GM12865 (cell line): Measurements from ENCODE around the gene ZMYND10.

Source experiments
- DNase-seq: peaks from one replicate; pipeline ENCODE4 v3.0.0; 2010; ENCODE audit warnings: low read depth
- H3K4me3 ChIP-seq: 2 replicates; pipeline ENCODE4 v1.5.1; 2011; ENCODE audit warnings: mild to moderate bottlenecking, low read depth, low read length, control low read depth
- TF ChIP-seq, protein P1 (sequence below): IDR thresholded peaks from 2 replicates; pipeline ENCODE4 v1.5.1; 2011; ENCODE audit warnings: low read length, control low read depth, low read depth, inconsistent platforms; ENCODE audit not compliant: insufficient read depth; ENCODE audit errors: missing control alignments

ZMYND10 gene

DNA sequence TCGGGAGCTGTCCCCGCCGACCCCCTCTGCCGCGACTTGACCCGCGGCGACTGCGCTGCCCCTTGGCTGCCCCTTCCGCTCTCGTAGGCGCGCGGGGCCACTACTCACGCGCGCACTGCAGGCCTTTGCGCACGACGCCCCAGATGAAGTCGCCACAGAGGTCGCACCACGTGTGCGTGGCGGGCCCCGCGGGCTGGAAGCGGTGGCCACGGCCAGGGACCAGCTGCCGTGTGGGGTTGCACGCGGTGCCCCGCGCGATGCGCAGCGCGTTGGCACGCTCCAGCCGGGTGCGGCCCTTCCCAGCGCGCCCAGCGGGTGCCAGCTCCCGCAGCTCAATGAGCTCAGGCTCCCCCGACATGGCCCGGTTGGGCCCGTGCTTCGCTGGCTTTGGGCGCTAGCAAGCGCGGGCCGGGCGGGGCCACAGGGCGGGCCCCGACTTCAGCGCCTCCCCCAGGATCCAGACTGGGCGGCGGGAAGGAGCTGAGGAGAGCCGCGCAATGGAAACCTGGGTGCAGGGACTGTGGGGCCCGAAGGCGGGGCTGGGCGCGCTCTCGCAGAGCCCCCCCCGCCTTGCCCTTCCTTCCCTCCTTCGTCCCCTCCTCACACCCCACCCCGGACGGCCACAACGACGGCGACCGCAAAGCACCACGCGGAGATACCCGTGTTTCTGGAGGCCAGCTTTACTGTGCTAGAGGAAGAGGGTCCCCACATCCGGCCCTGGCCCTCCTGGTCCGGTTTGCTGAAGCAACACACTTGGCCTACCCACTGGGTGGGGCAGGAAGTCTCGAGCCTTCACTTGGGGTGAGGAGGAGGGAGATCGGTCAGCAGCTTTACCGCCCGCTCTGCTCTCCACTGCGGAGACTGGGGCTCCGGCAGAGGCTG lies 4.8 kb downstream of the ZMYND10 start, which contains the start of gene RASSF1:
Gene RASSF1 (minus strand): TSS at position 389 of the 882 bp plus-strand sequence. CDS start 31 bp downstream, at position 358.
- H3K4me3 ChIP-seq: peak within 1 kb of the TSS; percentile 96
- TF ChIP-seq, protein P1, sequence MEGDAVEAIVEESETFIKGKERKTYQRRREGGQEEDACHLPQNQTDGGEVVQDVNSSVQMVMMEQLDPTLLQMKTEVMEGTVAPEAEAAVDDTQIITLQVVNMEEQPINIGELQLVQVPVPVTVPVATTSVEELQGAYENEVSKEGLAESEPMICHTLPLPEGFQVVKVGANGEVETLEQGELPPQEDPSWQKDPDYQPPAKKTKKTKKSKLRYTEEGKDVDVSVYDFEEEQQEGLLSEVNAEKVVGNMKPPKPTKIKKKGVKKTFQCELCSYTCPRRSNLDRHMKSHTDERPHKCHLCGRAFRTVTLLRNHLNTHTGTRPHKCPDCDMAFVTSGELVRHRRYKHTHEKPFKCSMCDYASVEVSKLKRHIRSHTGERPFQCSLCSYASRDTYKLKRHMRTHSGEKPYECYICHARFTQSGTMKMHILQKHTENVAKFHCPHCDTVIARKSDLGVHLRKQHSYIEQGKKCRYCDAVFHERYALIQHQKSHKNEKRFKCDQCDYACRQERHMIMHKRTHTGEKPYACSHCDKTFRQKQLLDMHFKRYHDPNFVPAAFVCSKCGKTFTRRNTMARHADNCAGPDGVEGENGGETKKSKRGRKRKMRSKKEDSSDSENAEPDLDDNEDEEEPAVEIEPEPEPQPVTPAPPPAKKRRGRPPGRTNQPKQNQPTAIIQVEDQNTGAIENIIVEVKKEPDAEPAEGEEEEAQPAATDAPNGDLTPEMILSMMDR: no peak
- peak; percentile 92 for DNase-seq

DNA sequence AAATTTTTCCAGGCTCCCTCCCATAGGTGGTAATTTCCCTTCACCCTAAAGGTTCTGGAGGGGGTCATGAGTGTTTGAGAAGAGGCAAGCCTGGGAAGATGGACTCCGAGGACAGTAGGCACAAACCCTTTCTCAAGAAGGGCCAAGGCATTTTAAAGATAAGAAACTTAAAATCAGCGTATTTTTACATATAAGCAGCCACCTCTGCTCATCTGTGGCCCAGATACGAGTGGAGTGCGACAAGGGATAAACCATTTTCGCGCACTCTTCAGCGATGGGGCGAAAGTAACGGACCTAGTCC lies 5.4 kb downstream of the ZMYND10 start:
- TF ChIP-seq, protein P1: no peak
- peak overlapping the region; percentile 96 for H3K4me3 ChIP-seq
- no peak for DNase-seq

- H3K4me3 ChIP-seq: peak overlapping the region; percentile 96
- TF ChIP-seq, protein P1: no peak
These were observed 5.9 kb downstream of the ZMYND10 start for GRCh38 chr3:50339485-50340146.

GRCh38 chr3:50338965-50339364 lies 6.6 kb downstream of the ZMYND10 start:
- H3K4me3 ChIP-seq: peak overlapping the region; percentile 96
- DNase-seq: no peak
- TF ChIP-seq, protein P1: no peak

More at GRCh38 chr3:50339485-50340146, 5.9 kb downstream of the ZMYND10 start:
- no peak for DNase-seq

GRCh38 chr3:50337175-50337861 lies 8.2 kb downstream of the ZMYND10 start:
- TF ChIP-seq, protein P1: no peak
- peak; percentile 100 for DNase-seq

DNA sequence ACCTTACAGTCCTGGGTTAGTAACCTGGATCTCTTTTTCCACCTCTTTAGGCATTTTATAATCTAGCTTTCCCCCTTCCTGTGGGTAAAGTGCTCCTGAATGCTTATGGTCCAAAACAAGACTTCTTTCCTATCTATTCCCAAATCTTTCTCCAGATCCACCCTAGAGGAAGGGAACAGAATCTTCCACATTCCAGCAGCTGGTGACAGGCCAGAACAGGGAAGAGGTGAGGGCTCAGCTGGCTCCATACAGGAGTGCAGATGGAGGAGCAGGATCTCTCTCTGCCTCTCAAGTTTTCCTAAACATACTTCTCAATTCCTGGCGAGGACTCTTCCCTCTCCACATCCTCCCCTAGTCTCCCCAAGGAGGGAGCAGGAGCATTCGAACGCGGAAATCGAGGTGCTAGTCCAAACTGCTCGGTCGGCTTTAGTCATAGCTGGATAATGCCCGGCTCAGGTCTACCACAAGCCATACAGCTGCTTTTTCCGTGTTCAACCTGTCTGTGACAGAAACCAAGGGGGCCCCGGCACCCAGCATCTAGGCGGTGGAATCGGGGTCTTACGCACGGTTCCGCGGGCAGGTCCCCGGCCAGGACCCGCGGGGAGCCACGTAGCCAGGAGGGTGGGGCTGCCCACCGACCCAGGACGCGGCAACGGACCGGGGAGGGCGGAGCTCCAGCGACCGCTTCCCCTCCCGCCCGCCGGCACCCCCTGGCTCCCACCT lies 8.9 kb downstream of the ZMYND10 start:
- TF ChIP-seq, protein P1: no peak
- no peak for DNase-seq
- peak overlapping the region; percentile 96 for H3K4me3 ChIP-seq

More at GRCh38 chr3:50337175-50337861, 8.2 kb downstream of the ZMYND10 start:
- H3K4me3 ChIP-seq: peak overlapping the region; percentile 96
